ENCODE results near the gene NOTCH3. TPM values are rescaled to one million over a fixed set of nuclear protein-coding genes. Genes with fewer than 3 reads are reported as not detected.

Gene NOTCH3
- total RNA-seq, 1 donor, result 27.6 TPM

DNA sequence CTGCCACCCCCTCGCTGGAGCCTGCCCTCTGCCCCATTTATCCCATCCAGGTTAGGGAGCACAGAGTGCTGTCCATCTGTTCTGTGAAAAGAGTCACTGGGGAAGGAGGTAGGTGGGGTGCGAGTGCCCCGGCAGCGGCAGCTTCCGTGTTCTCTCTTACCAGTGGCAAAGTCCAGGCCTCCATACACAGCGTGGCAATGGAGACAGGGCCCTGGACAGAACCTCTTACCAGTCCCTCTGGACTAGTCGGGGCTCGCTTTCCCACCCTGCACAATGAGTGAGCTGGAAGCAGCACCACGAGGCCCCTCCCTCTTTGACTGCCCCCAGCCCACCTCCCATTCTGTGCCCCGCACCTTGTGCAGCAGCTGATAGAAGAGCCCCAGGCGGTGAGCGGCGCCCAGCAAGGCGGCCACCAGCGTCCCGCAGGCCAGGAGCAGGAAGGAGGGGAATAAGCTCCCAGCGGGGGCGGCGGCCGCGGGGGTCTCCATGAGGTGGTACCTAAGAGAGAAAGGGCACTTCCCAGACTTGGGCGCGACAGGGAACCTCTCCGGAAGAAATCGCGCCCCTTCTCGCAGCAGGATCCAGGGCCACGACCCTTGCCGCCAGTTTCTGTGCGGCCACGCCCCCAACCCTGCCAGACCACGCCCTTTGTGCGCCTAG lies 76.1 kb downstream of the NOTCH3 start:
- TF ChIP-seq, protein P1, sequence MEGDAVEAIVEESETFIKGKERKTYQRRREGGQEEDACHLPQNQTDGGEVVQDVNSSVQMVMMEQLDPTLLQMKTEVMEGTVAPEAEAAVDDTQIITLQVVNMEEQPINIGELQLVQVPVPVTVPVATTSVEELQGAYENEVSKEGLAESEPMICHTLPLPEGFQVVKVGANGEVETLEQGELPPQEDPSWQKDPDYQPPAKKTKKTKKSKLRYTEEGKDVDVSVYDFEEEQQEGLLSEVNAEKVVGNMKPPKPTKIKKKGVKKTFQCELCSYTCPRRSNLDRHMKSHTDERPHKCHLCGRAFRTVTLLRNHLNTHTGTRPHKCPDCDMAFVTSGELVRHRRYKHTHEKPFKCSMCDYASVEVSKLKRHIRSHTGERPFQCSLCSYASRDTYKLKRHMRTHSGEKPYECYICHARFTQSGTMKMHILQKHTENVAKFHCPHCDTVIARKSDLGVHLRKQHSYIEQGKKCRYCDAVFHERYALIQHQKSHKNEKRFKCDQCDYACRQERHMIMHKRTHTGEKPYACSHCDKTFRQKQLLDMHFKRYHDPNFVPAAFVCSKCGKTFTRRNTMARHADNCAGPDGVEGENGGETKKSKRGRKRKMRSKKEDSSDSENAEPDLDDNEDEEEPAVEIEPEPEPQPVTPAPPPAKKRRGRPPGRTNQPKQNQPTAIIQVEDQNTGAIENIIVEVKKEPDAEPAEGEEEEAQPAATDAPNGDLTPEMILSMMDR (IDR thresholded peaks at IDR 0.05; ENCODE audit: insufficient read depth, low read depth, low read length), result no peak
- H3K4me3 ChIP-seq (ENCODE audit: low read depth, low read length), result peak overlapping the region; percentile 74
- no peak for DNase-seq (ENCODE audit: low read depth)

DNA sequence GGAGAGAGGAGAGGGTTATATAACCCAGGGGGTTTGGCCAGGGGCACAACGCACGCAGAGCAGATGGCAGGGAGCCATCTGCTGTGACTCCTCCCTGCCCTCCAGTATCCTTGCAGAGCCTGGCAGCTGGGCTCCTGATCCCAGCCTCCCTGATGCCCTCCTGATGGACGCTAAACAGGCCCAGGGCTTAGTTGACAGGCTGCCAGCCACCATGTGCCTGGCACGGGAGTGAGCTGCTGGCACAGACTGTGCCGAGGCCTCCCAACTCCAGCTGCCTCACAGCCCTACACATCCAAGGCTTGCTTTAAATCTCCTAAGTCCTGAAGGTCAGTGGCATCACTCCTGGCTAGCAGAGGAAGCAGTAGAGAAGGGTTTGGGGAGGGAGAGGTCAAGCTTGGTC lies 76.9 kb downstream of the NOTCH3 start:
- peak overlapping the region; percentile 74 for H3K4me3 ChIP-seq (ENCODE audit: low read depth, low read length)
- TF ChIP-seq, protein P1 (IDR thresholded peaks at IDR 0.05; ENCODE audit: insufficient read depth, low read depth, low read length), result no peak
- DNase-seq (ENCODE audit: low read depth), result no peak

DNA sequence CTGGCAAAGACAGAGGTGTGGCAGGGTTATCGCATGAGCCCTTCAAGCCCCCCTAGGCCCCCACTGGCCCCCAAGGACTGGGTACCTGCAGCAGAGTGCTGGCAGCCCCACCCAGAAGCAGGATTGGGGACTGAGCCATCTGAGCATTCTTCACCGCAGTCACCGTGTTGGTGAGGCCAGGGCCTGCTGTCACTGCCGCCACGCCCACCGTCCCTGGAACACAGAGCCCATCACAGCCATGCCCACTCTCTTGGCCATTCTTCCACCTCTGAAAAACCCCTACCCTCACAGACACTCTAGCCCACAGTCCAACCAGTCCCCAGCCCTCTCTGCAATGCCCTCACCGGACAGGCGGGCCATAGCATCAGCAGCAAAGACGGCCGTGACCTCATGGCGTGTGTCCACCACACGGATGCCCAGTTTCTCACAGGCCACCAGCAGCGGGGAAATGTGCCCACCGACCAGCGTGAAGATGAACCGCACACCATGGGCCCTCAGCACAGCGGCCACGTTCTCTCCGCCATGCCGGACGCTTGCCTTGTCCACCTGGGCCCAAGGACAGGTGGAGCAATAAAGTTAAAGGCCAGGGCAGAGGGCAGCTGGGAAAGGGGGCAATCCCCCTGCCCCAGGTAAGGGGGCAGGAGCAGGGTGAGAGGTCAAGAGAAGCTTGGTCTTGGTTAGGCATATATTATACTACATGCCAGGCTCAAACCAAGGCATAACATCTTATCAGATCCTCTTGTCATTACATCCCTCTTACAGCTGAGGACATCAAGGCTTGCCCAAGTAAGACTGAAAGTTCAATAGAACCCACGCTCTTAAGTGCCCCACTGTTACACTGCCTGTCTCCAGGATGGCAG lies 77.5 kb downstream of the NOTCH3 start:
- DNase-seq (ENCODE audit: low read depth), result no peak
- H3K4me3 ChIP-seq (ENCODE audit: low read depth, low read length), result no peak overlapping the region
- TF ChIP-seq, protein P1 (IDR thresholded peaks at IDR 0.05; ENCODE audit: insufficient read depth, low read depth, low read length), result no peak

DNA sequence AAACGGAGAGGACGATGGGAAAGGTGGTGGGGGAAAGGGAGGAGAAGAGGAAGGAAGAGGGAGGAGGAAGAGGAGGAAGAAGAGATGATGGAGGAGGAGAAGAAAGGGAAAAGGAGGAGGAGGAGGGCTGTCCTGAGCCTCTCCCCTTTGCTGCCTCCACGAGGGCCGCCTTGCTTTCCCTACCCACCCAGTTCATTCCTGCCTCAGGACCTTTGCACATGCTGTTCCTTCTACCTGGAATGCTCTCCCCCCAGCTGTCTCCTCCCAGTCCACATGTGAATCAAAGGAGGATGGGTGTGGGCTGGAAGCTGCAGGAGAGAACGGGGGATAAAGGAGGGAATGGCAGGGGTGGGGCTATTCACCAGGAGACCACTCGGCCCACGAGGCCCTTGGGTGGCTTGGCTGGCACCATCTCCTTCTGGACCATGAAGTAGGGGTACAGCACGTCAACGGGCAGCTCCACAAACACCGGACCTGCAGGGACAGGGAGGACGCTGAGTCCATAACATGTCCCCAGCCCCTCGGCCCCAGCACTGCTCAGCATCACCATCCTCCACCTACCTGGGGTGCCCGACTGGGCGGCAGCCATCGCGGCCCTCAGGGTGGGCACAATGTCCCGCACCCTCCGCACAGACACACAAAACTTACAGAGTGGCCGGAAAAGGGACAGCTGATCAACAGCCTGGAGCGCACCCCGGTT lies 78.3 kb downstream of the NOTCH3 start:
- no peak overlapping the region for H3K4me3 ChIP-seq (ENCODE audit: low read depth, low read length)
- DNase-seq (ENCODE audit: low read depth), result no peak
- TF ChIP-seq, protein P1 (IDR thresholded peaks at IDR 0.05; ENCODE audit: insufficient read depth, low read depth, low read length), result no peak

DNA sequence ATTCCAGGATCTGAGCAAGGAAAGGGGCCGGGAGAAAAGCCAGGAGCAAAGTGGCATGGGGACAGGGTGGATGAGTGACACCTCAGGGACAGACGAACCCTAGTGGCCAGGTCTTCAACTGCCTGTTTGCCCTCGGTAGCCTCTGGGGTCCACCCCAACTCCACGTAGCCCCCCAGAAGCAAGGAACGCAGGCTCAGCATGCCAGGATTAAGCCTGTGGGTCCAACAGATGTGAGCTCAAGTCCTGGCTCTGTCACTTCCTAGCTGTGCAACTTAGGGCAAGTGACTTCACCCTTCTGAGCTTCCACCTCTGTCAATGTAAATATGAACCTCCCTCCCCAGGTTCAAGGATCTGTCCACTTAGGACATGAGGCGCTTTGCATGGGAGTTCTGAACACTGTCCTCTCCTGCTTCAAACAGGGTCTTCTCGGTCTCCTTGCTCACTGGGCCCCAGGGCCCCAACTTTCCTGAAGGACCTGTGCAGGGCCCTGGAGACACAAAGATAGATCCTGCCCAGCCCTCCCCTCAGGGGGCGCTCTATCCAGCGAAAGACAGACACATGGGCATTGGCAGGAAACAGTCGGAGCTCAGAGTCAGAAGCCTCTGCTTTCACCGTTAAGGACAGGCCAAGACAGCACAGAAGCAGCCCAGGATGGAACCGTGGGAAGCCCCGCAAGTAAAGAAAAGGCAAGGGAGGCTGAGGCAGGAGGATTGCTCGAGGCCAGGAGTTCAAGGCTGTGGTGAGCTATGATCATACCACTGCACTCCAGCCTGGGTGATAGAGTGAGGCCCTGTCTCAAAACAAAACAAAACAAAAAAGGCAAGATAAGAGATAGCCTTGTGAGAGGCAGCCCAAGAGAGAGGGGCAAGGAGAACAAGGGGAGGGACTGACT lies 80.4 kb downstream of the NOTCH3 start:
- TF ChIP-seq, protein P1 (IDR thresholded peaks at IDR 0.05; ENCODE audit: insufficient read depth, low read depth, low read length), result no peak
- no peak for DNase-seq (ENCODE audit: low read depth)
- no peak overlapping the region for H3K4me3 ChIP-seq (ENCODE audit: low read depth, low read length)
